Stimulated activated naive CD8-positive, alpha-beta T cell treated with anti-CD3 and anti-CD28 coated beads, Interleukin-15, amount 100 ng/mL, for 72 hours (primary cell): Measurements from ENCODE around the gene NCOA5.

ENCODE experiments used
- ATAC-seq: fragments of 150-1000 bp; cut with Tn5 transposase; 2 replicates; pipeline ENCODE4 v1.10.0; 2021; ENCODE audit warnings: mild to moderate bottlenecking, moderate library complexity
- DNase-seq, 2 donors: peaks; one replicate each; pipeline ENCODE4 v3.0.0; 2021 to 2022
- H3K27ac Mint-ChIP-seq, 2 donors: one replicate each; pipeline ENCODE4 v1.8.0; 2022; ENCODE audit warnings: mild to moderate bottlenecking in 2 of 2, mixed read lengths in 2 of 2, moderate library complexity in 2 of 2
- H3K27me3 Mint-ChIP-seq: one replicate; pipeline ENCODE4 v1.8.0; 2022; ENCODE audit warnings: mixed read lengths
- H3K4me1 Mint-ChIP-seq: one replicate; pipeline ENCODE4 v1.8.0; 2022; ENCODE audit warnings: mild to moderate bottlenecking, mixed read lengths
- H3K4me3 Mint-ChIP-seq, 2 donors: one replicate each; pipeline ENCODE4 v1.8.0; 2022; ENCODE audit warnings: mild to moderate bottlenecking in 2 of 2, mixed read lengths in 2 of 2, moderate library complexity in 1 of 2
- H3K9me3 Mint-ChIP-seq, 2 donors: one replicate each; pipeline ENCODE4 v1.8.0; 2022; ENCODE audit warnings: mixed read lengths in 2 of 2

NCOA5 gene

DNA sequence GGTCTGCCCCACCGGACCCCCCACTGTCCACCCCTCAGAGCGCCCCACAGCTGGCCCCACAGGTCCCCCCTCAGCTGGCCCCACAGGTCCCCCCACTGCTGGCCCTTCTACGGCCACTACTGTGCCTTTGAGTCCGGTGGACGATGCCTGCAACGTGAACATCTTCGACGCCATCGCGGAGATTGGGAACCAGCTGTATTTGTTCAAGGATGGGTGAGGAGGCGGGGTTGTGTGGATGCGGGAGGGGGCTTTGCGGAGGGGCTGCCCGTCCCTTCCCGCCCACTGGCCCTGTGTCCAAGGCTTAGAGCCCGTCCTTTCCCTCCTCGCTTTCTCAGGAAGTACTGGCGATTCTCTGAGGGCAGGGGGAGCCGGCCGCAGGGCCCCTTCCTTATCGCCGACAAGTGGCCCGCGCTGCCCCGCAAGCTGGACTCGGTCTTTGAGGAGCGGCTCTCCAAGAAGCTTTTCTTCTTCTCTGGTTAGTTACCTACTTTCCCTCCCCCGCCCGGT is 76.4 kb downstream of the NCOA5 start:
- Mint-ChIP-seq H3K4me1 (peaks cover 65% of the 10 kb centered on the region), H3K27me3 (peaks cover 80% of the 10 kb centered on the region), H3K4me3 (peak overlapping the region; percentile 74 to 85), H3K9me3 (peaks cover 0 to 5% of the 10 kb centered on the region in 2 donors), H3K27ac (no peak overlapping the region)
- DNase-seq (no peak), ATAC-seq (no peak)

- H3K27me3 Mint-ChIP-seq = peaks cover 76% of the 10 kb centered on the region
- peaks cover 0 to 5% of the 10 kb centered on the region in 2 donors for H3K9me3 Mint-ChIP-seq
- ATAC-seq (no peak), DNase-seq (no peak)
- peaks cover 69% of the 10 kb centered on the region for H3K4me1 Mint-ChIP-seq
- H3K27ac Mint-ChIP-seq = peak overlapping the region in 1 of 2 donors; percentile 56
- H3K4me3 Mint-ChIP-seq = peak overlapping the region; percentile 4 to 54
Observed at GRCh38 chr20:46012921-46013320, 76.8 kb downstream of the NCOA5 start.

DNA sequence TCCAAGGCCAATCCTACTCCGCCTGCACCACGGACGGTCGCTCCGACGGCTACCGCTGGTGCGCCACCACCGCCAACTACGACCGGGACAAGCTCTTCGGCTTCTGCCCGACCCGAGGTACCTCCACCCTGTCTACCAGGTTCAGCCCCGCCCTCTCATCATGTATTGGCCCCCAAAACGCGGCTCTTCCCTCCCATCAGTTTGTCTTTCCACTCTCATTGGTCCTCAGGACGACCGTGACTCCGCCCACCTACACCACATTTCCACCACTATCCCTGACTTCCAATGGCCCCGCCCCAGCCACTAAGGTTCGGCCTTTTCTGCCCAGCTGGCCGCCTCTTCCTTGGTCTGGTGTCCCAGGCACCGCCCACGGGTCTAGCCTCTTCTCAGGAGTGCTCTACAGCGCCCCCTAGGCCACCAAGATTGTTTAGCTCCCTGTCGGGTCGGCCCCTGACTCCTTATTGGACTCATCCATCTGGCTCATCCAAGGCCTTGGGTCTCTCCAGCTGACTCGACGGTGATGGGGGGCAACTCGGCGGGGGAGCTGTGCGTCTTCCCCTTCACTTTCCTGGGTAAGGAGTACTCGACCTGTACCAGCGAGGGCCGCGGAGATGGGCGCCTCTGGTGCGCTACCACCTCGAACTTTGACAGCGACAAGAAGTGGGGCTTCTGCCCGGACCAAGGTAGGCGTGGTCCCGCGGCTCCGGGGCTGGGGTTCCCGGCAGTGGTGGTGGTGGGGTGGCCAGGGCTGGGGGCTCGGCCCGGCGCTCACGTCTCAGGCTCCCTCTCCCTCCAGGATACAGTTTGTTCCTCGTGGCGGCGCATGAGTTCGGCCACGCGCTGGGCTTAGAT is 77.9 kb downstream of the NCOA5 start:
- ATAC-seq (no peak), DNase-seq (peak; percentile 47 to 56)
- Mint-ChIP-seq H3K27ac (no peak overlapping the region), H3K9me3 (peaks cover 0 to 5% of the 10 kb centered on the region in 2 donors), H3K4me1 (peaks cover 78% of the 10 kb centered on the region), H3K4me3 (peak overlapping the region; percentile 65 to 75), H3K27me3 (peaks cover 81% of the 10 kb centered on the region)
